HEK293 (cell line): ENCODE results near the gene CTIF.

Experiments used
- CTCF ChIA-PET: fragments of 350-600 bp; formaldehyde crosslinking; extraction: SDS; loops from one replicate; lab custom pipeline; 2021; ENCODE audit warnings: antibody characterized with exemption; lab: Yijun Ruan, JAX
- POLR2A ChIA-PET: fragments of 300-600 bp; formaldehyde crosslinking; extraction: SDS; loops from one replicate; lab custom pipeline; 2020; ENCODE audit warnings: antibody characterized with exemption, inconsistent platforms; lab: Yijun Ruan, JAX
- H3K27ac ChIP-seq: fragments of 200-500 bp; sonication (Bioruptor generic); 2 replicates; pipeline ENCODE4 v1.5.1; 2014; ENCODE audit warnings: low read depth, low read length, control low read depth, inconsistent platforms; ENCODE audit errors: extremely low read depth
- H3K36me3 ChIP-seq, 2 experiments: fragments of 200-500 bp in 1 of 2; sonication (Bioruptor generic) in 1 of 2; 1 replicate in 1 of 2; 2 replicates in 1 of 2; pipeline ENCODE4 v1.5.1; 2014 to 2017; ENCODE audit warnings: inconsistent platforms in 2 of 2, low read length in 2 of 2; ENCODE audit not compliant: control insufficient read depth in 2 of 2, insufficient read depth in 1 of 2
- H3K4me1 ChIP-seq: fragments of 200-500 bp; sonication (Bioruptor generic); 2 replicates; pipeline ENCODE4 v1.5.1; 2014; ENCODE audit warnings: mild to moderate bottlenecking, low read length, inconsistent platforms; ENCODE audit not compliant: control insufficient read depth, insufficient read depth
- H3K4me3 ChIP-seq: 2 replicates; pipeline ENCODE4 v1.5.1; 2011; ENCODE audit warnings: low read depth, mild to moderate bottlenecking, control low read depth, low read length, moderate library complexity
- H3K9me3 ChIP-seq: fragments of 200-500 bp; sonication (Bioruptor generic); 2 replicates; pipeline ENCODE4 v1.5.1; 2014; ENCODE audit warnings: low read depth, low read length, inconsistent platforms; ENCODE audit not compliant: control insufficient read depth, insufficient read depth
- EGR2 ChIP-seq: fragments of 450-650 bp; formaldehyde crosslinking; IDR thresholded peaks from 2 replicates; pipeline ENCODE4 v1.5.1; 2016; ENCODE audit warnings: low read depth, missing biosample characterization, missing genetic modification characterization
- HIC1 ChIP-seq: fragments of 450-650 bp; formaldehyde crosslinking; IDR thresholded peaks from 2 replicates; pipeline ENCODE4 v1.5.1; 2016; ENCODE audit warnings: missing biosample characterization, missing genetic modification characterization
- HOXC10 ChIP-seq: sonication (generic); formaldehyde crosslinking; IDR thresholded peaks from 2 replicates; pipeline ENCODE4 v1.8.1; 2023; ENCODE audit warnings: mild to moderate bottlenecking, missing genetic modification reagents
- PRDM10 ChIP-seq: fragments of 450-650 bp; formaldehyde crosslinking; IDR thresholded peaks from 2 replicates; pipeline ENCODE4 v1.5.1; 2016; ENCODE audit warnings: missing biosample characterization, missing genetic modification characterization
- SCRT1 ChIP-seq: fragments of 450-650 bp; formaldehyde crosslinking; IDR thresholded peaks from 2 replicates; pipeline ENCODE4 v1.5.1; 2016; ENCODE audit warnings: missing biosample characterization, missing genetic modification characterization, borderline replicate concordance
- SP2 ChIP-seq: fragments of 450-650 bp; formaldehyde crosslinking; IDR thresholded peaks from 2 replicates; pipeline ENCODE4 v1.5.1; 2016; ENCODE audit warnings: missing biosample characterization, missing genetic modification characterization
- ZBTB17 ChIP-seq: fragments of 450-650 bp; formaldehyde crosslinking; IDR thresholded peaks from 2 replicates; pipeline ENCODE4 v1.5.1; 2016; ENCODE audit warnings: missing biosample characterization, missing genetic modification characterization
- ZBTB49 ChIP-seq: fragments of 450-650 bp; formaldehyde crosslinking; IDR thresholded peaks from 2 replicates; pipeline ENCODE4 v1.5.1; 2016; ENCODE audit warnings: missing biosample characterization, missing genetic modification characterization, low read depth
- ZFHX2 ChIP-seq: fragments of 450-650 bp; formaldehyde crosslinking; conservative IDR thresholded peaks from 2 replicates; pipeline ENCODE4 v1.5.1; 2016; ENCODE audit warnings: missing biosample characterization, missing genetic modification characterization
- ZFP41 ChIP-seq: fragments of 450-650 bp; formaldehyde crosslinking; IDR thresholded peaks from 2 replicates; pipeline ENCODE4 v1.5.1; 2016; ENCODE audit warnings: missing biosample characterization, missing genetic modification characterization, borderline replicate concordance
- ZIC2 ChIP-seq: fragments of 450-650 bp; formaldehyde crosslinking; IDR thresholded peaks from 2 replicates; pipeline ENCODE4 v1.5.1; 2016; ENCODE audit warnings: missing biosample characterization, missing genetic modification characterization
- ZNF26 ChIP-seq: fragments of 450-650 bp; formaldehyde crosslinking; IDR thresholded peaks from 2 replicates; pipeline ENCODE4 v1.5.1; 2016; ENCODE audit warnings: missing biosample characterization, missing genetic modification characterization
- ZNF335 ChIP-seq: fragments of 450-650 bp; formaldehyde crosslinking; conservative IDR thresholded peaks from 2 replicates; pipeline ENCODE4 v1.5.1; 2016; ENCODE audit warnings: missing biosample characterization, missing genetic modification characterization
- ZNF354C ChIP-seq: fragments of 450-650 bp; formaldehyde crosslinking; IDR thresholded peaks from 2 replicates; pipeline ENCODE4 v1.5.1; 2016; ENCODE audit warnings: missing biosample characterization, missing genetic modification characterization, low read depth, borderline replicate concordance
- ZNF416 ChIP-seq: fragments of 450-650 bp; formaldehyde crosslinking; IDR thresholded peaks from 2 replicates; pipeline ENCODE4 v1.5.1; 2016; ENCODE audit warnings: missing biosample characterization, missing genetic modification characterization
- ZNF473 ChIP-seq: fragments of 450-650 bp; formaldehyde crosslinking; IDR thresholded peaks from 2 replicates; pipeline ENCODE4 v1.5.1; 2017; ENCODE audit warnings: missing biosample characterization, missing genetic modification characterization
- ZNF707 ChIP-seq: fragments of 450-650 bp; formaldehyde crosslinking; IDR thresholded peaks from 2 replicates; pipeline ENCODE4 v1.5.1; 2016; ENCODE audit warnings: missing biosample characterization, missing genetic modification characterization

The CTIF gene

GRCh38 chr18:48848641-48849143 lies 309.9 kb downstream of the CTIF start:
- ChIA-PET POLR2A (no interaction called here), CTCF (interaction anchor here (0.6 kb wide), 2 partner anchors 10 to 81 kb away, joined by 3 read pairs; no protein-coding TSS in a partner anchor)
- no peaks in the 10 kb centered on the region for H3K9me3 ChIP-seq
- peaks cover 4% of the 10 kb centered on the region; the same call in 1 of the 2 replicates for H3K4me1 ChIP-seq
- H3K36me3 ChIP-seq = no peaks in the 10 kb centered on the region; a peak in 1 of 3 replicates
- no peak overlapping the region for H3K27ac ChIP-seq
- no peak overlapping the region for H3K4me3 ChIP-seq
- TF ChIP-seq EGR2 (tag by site-specific recombination) (peak; percentile 98), HIC1 (peak; percentile 47; the same call in 1 of the 2 replicates), ZFHX2 (tag by site-specific recombination) (peak; percentile 99), ZIC2 (tag by site-specific recombination) (peak; percentile 85), ZNF354C (no peak)

GRCh38 chr18:48850822-48851598 lies 312.2 kb downstream of the CTIF start:
- POLR2A ChIA-PET = no interaction called here
- CTCF ChIA-PET = no interaction called here
- H3K4me1 ChIP-seq = peaks cover 4% of the 10 kb centered on the region; the same call in 1 of the 2 replicates
- no peak for TF ChIP-seq ZBTB49 (tag by site-specific recombination)
- TF ChIP-seq ZNF335 = no peak
- no peak for TF ChIP-seq SCRT1
- no peak for TF ChIP-seq ZNF416 (tag by site-specific recombination)
- peak; percentile 82 for TF ChIP-seq ZIC2 (tag by site-specific recombination)
- TF ChIP-seq, all 188 proteins: peak for 1
- H3K36me3 ChIP-seq = no peaks in the 10 kb centered on the region; a peak in 1 of 3 replicates
- no peak overlapping the region for H3K4me3 ChIP-seq
- peak overlapping the region; percentile 37 for H3K27ac ChIP-seq
- H3K9me3 ChIP-seq = no peaks in the 10 kb centered on the region

- Histone ChIP-seq H3K4me3 (no peak overlapping the region), H3K9me3 (no peaks in the 10 kb centered on the region), H3K36me3 (no peaks in the 10 kb centered on the region; a peak in 1 of 3 replicates), H3K4me1 (peaks cover 4% of the 10 kb centered on the region; the same call in 1 of the 2 replicates), H3K27ac (no peak overlapping the region)
- ChIA-PET POLR2A (interaction anchor here (0.7 to 0.8 kb wide), 2 partner anchors 17 to 207 kb away, joined by 3 read pairs; no protein-coding TSS in a partner anchor), CTCF (no interaction called here)
- no peak for TF ChIP-seq ZBTB17
- no peak for TF ChIP-seq SP2
- TF ChIP-seq ZNF473 (tag by site-specific recombination) = no peak
- no peak for TF ChIP-seq ZNF26 (tag by site-specific recombination)
- TF ChIP-seq ZNF707 (tag by site-specific recombination) = no peak
- TF ChIP-seq HOXC10 (CRISPR knock-in tag) = no peak
- TF ChIP-seq ZFP41 (tag by site-specific recombination) = no peak
- no peak for TF ChIP-seq PRDM10 (tag by site-specific recombination)
Observed at GRCh38 chr18:48851599-48851960, 312.7 kb downstream of the CTIF start.
